Measurements from ENCODE around the gene VPS13A.

The VPS13A gene

GRCh38 chr9:77421506-77422265 lies 244.4 kb downstream of the VPS13A start:
- H3K4me3 ChIP-seq (ENCODE audit: low read depth, low read length) = no peak overlapping the region
- H3K9ac ChIP-seq (ENCODE audit: low read length) = no peak overlapping the region
- H3K4me1 ChIP-seq (ENCODE audit: control insufficient read depth, insufficient read depth, low read length) = 0 out of 2 replicates have a peak, but pooled peaks cover 4% of the 10 kb centered on the region
- H3K27me3 ChIP-seq (ENCODE audit: control insufficient read depth, insufficient read depth, low read length) = no peaks in the 10 kb centered on the region
- peaks cover 2% of the 10 kb centered on the region; the same call in 1 of the 2 replicates for H3K36me3 ChIP-seq (ENCODE audit: control insufficient read depth, insufficient read depth, low read length)
- no peak overlapping the region for H3K27ac ChIP-seq (ENCODE audit: low read depth, low read length)
- H3K9me3 ChIP-seq (ENCODE audit: control insufficient read depth, insufficient read depth, low read depth, low read length) = no peaks in the 10 kb centered on the region

DNA sequence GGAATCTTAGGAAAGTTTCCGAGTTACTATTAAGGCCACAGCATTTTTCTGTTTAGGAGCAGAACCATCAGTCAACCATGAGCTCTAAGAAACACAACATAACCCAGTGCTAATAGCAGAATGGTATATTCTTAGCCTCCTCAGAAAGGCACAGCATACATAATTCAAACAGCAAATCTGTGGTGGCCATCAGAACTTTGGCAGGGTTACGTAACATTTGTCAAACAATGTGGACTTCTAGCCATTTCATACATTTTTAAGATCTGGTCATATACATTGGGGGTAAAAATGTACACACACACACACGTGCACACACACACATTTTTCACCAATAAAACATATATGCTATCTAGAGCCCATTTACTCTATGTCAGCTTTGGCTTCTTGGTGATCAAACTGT lies 245.6 kb downstream of the VPS13A start:
- Histone ChIP-seq H3K27ac (ENCODE audit: low read depth, low read length) (no peak overlapping the region), H3K9me3 (ENCODE audit: control insufficient read depth, insufficient read depth, low read depth, low read length) (no peaks in the 10 kb centered on the region), H3K9ac (ENCODE audit: low read length) (no peak overlapping the region), H3K27me3 (ENCODE audit: control insufficient read depth, insufficient read depth, low read length) (no peaks in the 10 kb centered on the region), H3K36me3 (ENCODE audit: control insufficient read depth, insufficient read depth, low read length) (no peaks in the 10 kb centered on the region), H3K4me1 (ENCODE audit: control insufficient read depth, insufficient read depth, low read length) (no peaks in the 10 kb centered on the region), H3K4me3 (ENCODE audit: low read depth, low read length) (no peak overlapping the region)

DNA sequence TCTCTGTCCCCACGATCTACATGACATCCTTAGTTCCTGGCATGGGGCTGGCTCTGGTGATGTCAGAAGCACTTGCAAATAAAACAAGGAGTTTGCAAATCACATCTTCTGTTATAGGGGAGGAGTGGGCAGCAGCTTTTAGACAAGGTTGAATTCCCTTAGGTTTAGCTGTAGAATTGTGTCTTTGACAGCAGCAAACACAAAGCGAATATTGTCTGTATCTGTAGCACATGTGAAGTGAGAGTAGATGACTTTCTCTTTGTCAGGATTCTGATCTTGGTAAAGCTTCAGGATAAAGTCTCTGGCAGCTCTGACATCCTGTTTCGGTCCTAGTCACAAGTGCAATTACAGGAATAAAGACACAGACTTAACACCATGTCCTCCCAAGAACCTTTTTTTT lies 246.5 kb downstream of the VPS13A start:
- Histone ChIP-seq H3K9me3 (ENCODE audit: control insufficient read depth, insufficient read depth, low read depth, low read length) (no peaks in the 10 kb centered on the region), H3K9ac (ENCODE audit: low read length) (no peak overlapping the region), H3K36me3 (ENCODE audit: control insufficient read depth, insufficient read depth, low read length) (no peaks in the 10 kb centered on the region), H3K4me3 (ENCODE audit: low read depth, low read length) (no peak overlapping the region), H3K27me3 (ENCODE audit: control insufficient read depth, insufficient read depth, low read length) (no peaks in the 10 kb centered on the region), H3K4me1 (ENCODE audit: control insufficient read depth, insufficient read depth, low read length) (no peaks in the 10 kb centered on the region), H3K27ac (ENCODE audit: low read depth, low read length) (no peak overlapping the region)

- H3K27me3 ChIP-seq (ENCODE audit: control insufficient read depth, insufficient read depth, low read length) = no peaks in the 10 kb centered on the region
- no peaks in the 10 kb centered on the region for H3K4me1 ChIP-seq (ENCODE audit: control insufficient read depth, insufficient read depth, low read length)
- no peaks in the 10 kb centered on the region for H3K9me3 ChIP-seq (ENCODE audit: control insufficient read depth, insufficient read depth, low read depth, low read length)
- H3K27ac ChIP-seq (ENCODE audit: low read depth, low read length) = no peak overlapping the region
- no peak overlapping the region for H3K4me3 ChIP-seq (ENCODE audit: low read depth, low read length)
- no peak overlapping the region for H3K9ac ChIP-seq (ENCODE audit: low read length)
- no peaks in the 10 kb centered on the region for H3K36me3 ChIP-seq (ENCODE audit: control insufficient read depth, insufficient read depth, low read length)
Measured at GRCh38 chr9:77424993-77425392, 247.7 kb downstream of the VPS13A start.

GRCh38 chr9:77426712-77427111 lies 249.4 kb downstream of the VPS13A start:
- Histone ChIP-seq H3K36me3 (ENCODE audit: control insufficient read depth, insufficient read depth, low read length) (no peaks in the 10 kb centered on the region; the same call in 1 of the 2 replicates), H3K9me3 (ENCODE audit: control insufficient read depth, insufficient read depth, low read depth, low read length) (no peaks in the 10 kb centered on the region), H3K4me1 (ENCODE audit: control insufficient read depth, insufficient read depth, low read length) (no peaks in the 10 kb centered on the region), H3K4me3 (ENCODE audit: low read depth, low read length) (no peak overlapping the region), H3K27me3 (ENCODE audit: control insufficient read depth, insufficient read depth, low read length) (no peaks in the 10 kb centered on the region), H3K9ac (ENCODE audit: low read length) (no peak overlapping the region), H3K27ac (ENCODE audit: low read depth, low read length) (no peak overlapping the region)

GRCh38 chr9:77427256-77427927 lies 250.1 kb downstream of the VPS13A start:
- Histone ChIP-seq H3K36me3 (ENCODE audit: control insufficient read depth, insufficient read depth, low read length) (no peaks in the 10 kb centered on the region; the same call in 1 of the 2 replicates), H3K27ac (ENCODE audit: low read depth, low read length) (no peak overlapping the region), H3K4me3 (ENCODE audit: low read depth, low read length) (no peak overlapping the region), H3K9me3 (ENCODE audit: control insufficient read depth, insufficient read depth, low read depth, low read length) (no peaks in the 10 kb centered on the region), H3K27me3 (ENCODE audit: control insufficient read depth, insufficient read depth, low read length) (no peaks in the 10 kb centered on the region), H3K9ac (ENCODE audit: low read length) (no peak overlapping the region), H3K4me1 (ENCODE audit: control insufficient read depth, insufficient read depth, low read length) (no peaks in the 10 kb centered on the region)

GRCh38 chr9:77429928-77430327 lies 252.6 kb downstream of the VPS13A start:
- peaks cover 9% of the 10 kb centered on the region; the same call in 1 of the 2 replicates for H3K4me1 ChIP-seq (ENCODE audit: control insufficient read depth, insufficient read depth, low read length)
- H3K9ac ChIP-seq (ENCODE audit: low read length) = no peak overlapping the region
- H3K27ac ChIP-seq (ENCODE audit: low read depth, low read length) = no peak overlapping the region
- H3K4me3 ChIP-seq (ENCODE audit: low read depth, low read length) = no peak overlapping the region
- H3K27me3 ChIP-seq (ENCODE audit: control insufficient read depth, insufficient read depth, low read length) = no peaks in the 10 kb centered on the region
- no peaks in the 10 kb centered on the region for H3K9me3 ChIP-seq (ENCODE audit: control insufficient read depth, insufficient read depth, low read depth, low read length)
- no peaks in the 10 kb centered on the region; the same call in 1 of the 2 replicates for H3K36me3 ChIP-seq (ENCODE audit: control insufficient read depth, insufficient read depth, low read length)

DNA sequence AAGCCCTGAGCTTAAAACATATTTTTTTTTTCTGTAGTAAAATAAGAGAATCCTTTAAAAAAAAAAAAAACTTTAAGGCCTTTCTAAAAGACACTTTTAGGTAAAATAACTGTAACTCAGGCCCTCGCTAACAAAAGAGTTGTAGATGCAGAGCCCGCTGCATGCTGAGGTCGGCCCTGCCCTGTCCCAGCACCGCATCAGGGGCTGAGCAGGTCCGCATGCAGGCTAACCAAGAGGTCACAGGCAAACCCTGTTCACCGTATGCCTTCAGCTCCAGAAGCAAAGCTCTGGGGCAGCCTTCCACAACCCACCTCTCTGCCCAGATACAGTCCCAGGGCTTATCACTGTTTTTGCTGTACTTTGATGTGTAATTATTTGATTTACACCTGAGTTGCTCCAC lies 254.7 kb downstream of the VPS13A start:
- no peak overlapping the region for H3K9ac ChIP-seq (ENCODE audit: low read length)
- peaks cover 9% of the 10 kb centered on the region; the same call in 1 of the 2 replicates for H3K4me1 ChIP-seq (ENCODE audit: control insufficient read depth, insufficient read depth, low read length)
- H3K4me3 ChIP-seq (ENCODE audit: low read depth, low read length) = no peak overlapping the region
- no peaks in the 10 kb centered on the region; the same call in 1 of the 2 replicates for H3K36me3 ChIP-seq (ENCODE audit: control insufficient read depth, insufficient read depth, low read length)
- no peaks in the 10 kb centered on the region for H3K9me3 ChIP-seq (ENCODE audit: control insufficient read depth, insufficient read depth, low read depth, low read length)
- no peak overlapping the region for H3K27ac ChIP-seq (ENCODE audit: low read depth, low read length)
- H3K27me3 ChIP-seq (ENCODE audit: control insufficient read depth, insufficient read depth, low read length) = no peaks in the 10 kb centered on the region

- Histone ChIP-seq H3K9ac (ENCODE audit: low read length) (no peak overlapping the region), H3K27me3 (ENCODE audit: control insufficient read depth, insufficient read depth, low read length) (no peaks in the 10 kb centered on the region), H3K4me1 (ENCODE audit: control insufficient read depth, insufficient read depth, low read length) (peaks cover 9% of the 10 kb centered on the region; the same call in 1 of the 2 replicates), H3K36me3 (ENCODE audit: control insufficient read depth, insufficient read depth, low read length) (no peaks in the 10 kb centered on the region; the same call in 1 of the 2 replicates), H3K4me3 (ENCODE audit: low read depth, low read length) (no peak overlapping the region), H3K27ac (ENCODE audit: low read depth, low read length) (no peak overlapping the region), H3K9me3 (ENCODE audit: control insufficient read depth, insufficient read depth, low read depth, low read length) (no peaks in the 10 kb centered on the region)
Measured at GRCh38 chr9:77433675-77434445, 256.5 kb downstream of the VPS13A start.

GRCh38 chr9:77435277-77435676 lies 257.9 kb downstream of the VPS13A start:
- peaks cover 16% of the 10 kb centered on the region for H3K4me1 ChIP-seq (ENCODE audit: control insufficient read depth, insufficient read depth, low read length)

More at GRCh38 chr9:77435277-77435676, 257.9 kb downstream of the VPS13A start:
- no peaks in the 10 kb centered on the region for H3K9me3 ChIP-seq (ENCODE audit: control insufficient read depth, insufficient read depth, low read depth, low read length)
- no peak overlapping the region for H3K4me3 ChIP-seq (ENCODE audit: low read depth, low read length)
- no peak overlapping the region for H3K9ac ChIP-seq (ENCODE audit: low read length)
- no peaks in the 10 kb centered on the region for H3K27me3 ChIP-seq (ENCODE audit: control insufficient read depth, insufficient read depth, low read length)
- H3K27ac ChIP-seq (ENCODE audit: low read depth, low read length) = no peak overlapping the region
- H3K36me3 ChIP-seq (ENCODE audit: control insufficient read depth, insufficient read depth, low read length) = no peaks in the 10 kb centered on the region; the same call in 1 of the 2 replicates

All from HUES6 (cell line).